ENCODE results near the gene DAGLB. TPM values are rescaled to one million over a fixed set of nuclear protein-coding genes. Genes with fewer than 3 reads are reported as not detected.

Gene DAGLB, protein sequence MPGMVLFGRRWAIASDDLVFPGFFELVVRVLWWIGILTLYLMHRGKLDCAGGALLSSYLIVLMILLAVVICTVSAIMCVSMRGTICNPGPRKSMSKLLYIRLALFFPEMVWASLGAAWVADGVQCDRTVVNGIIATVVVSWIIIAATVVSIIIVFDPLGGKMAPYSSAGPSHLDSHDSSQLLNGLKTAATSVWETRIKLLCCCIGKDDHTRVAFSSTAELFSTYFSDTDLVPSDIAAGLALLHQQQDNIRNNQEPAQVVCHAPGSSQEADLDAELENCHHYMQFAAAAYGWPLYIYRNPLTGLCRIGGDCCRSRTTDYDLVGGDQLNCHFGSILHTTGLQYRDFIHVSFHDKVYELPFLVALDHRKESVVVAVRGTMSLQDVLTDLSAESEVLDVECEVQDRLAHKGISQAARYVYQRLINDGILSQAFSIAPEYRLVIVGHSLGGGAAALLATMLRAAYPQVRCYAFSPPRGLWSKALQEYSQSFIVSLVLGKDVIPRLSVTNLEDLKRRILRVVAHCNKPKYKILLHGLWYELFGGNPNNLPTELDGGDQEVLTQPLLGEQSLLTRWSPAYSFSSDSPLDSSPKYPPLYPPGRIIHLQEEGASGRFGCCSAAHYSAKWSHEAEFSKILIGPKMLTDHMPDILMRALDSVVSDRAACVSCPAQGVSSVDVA
- 10 to 100 TPM; 15.6 to 26.5 TPM for total RNA-seq

DNA sequence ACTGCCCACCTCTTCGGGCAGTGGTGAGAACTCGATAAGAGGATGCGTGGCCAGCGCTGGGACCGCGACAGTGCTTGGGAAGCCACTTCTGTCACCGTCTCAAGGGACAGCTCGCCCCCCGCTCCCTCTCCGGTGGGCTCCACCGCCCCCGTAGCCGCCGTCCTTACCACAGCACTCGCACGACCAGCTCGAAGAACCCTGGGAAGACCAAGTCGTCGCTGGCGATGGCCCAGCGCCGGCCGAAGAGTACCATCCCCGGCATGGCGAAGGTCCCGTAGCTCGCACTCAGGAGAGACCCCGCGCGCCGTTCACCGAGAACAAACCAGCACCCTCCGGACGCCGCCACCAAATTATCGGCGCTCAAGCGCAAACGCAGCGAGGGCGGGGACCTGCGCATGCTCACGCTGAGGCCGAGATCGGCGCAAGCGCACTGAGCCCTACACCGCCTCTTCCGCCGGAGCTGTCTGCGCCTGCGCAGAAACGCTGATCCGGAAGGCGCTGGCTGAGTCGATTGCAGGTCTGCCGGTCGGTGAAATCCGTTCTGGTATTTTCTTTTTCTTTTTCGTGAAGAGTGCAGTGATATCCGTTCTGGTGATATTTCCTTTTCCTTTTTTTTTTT, at the start of gene DAGLB:
DAGLB (minus strand) TSS at position 374 of the 619 bp plus-strand sequence; CDS start at position 262, 112 bp downstream.
- H3K9me3 ChIP-seq: no peaks in the 10 kb centered on the region
- H3K4me1 ChIP-seq: no peaks in the 10 kb centered on the region
- peak within 1 kb of the TSS; percentile 92 for H3K4me3 ChIP-seq
- H3K27me3 ChIP-seq: no peaks in the 10 kb centered on the region
- DNase-seq: peak; percentile 94
- no peaks in the 10 kb centered on the region for H3K36me3 ChIP-seq
- H3K9ac ChIP-seq (ENCODE audit: low read depth in 2 of 2, low read length in 2 of 2): peak within 1 kb of the TSS; percentile 90 to 95
- TF ChIP-seq, protein P1, sequence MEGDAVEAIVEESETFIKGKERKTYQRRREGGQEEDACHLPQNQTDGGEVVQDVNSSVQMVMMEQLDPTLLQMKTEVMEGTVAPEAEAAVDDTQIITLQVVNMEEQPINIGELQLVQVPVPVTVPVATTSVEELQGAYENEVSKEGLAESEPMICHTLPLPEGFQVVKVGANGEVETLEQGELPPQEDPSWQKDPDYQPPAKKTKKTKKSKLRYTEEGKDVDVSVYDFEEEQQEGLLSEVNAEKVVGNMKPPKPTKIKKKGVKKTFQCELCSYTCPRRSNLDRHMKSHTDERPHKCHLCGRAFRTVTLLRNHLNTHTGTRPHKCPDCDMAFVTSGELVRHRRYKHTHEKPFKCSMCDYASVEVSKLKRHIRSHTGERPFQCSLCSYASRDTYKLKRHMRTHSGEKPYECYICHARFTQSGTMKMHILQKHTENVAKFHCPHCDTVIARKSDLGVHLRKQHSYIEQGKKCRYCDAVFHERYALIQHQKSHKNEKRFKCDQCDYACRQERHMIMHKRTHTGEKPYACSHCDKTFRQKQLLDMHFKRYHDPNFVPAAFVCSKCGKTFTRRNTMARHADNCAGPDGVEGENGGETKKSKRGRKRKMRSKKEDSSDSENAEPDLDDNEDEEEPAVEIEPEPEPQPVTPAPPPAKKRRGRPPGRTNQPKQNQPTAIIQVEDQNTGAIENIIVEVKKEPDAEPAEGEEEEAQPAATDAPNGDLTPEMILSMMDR (IDR thresholded peaks at IDR 0.05): no peak
- H3K27ac ChIP-seq: peak within 1 kb of the TSS; percentile 74
- intact Hi-C loops (cut with DNase I): no loop called here

- no peak overlapping the region for H3K9ac ChIP-seq (ENCODE audit: low read depth in 2 of 2, low read length in 2 of 2)
- H3K27ac ChIP-seq: no peak overlapping the region
- no peaks in the 10 kb centered on the region for H3K36me3 ChIP-seq
- intact Hi-C loops (cut with DNase I): no loop called here
- no peaks in the 10 kb centered on the region for H3K4me1 ChIP-seq
- H3K9me3 ChIP-seq: no peaks in the 10 kb centered on the region
- DNase-seq: no peak
- H3K4me3 ChIP-seq: no peak overlapping the region
- TF ChIP-seq, protein P1 (IDR thresholded peaks at IDR 0.05): no peak
- no peaks in the 10 kb centered on the region for H3K27me3 ChIP-seq
Measured at GRCh38 chr7:6497637-6497905, 49.8 kb upstream of the DAGLB start.

- Histone ChIP-seq H3K9me3 (no peaks in the 10 kb centered on the region), H3K36me3 (no peaks in the 10 kb centered on the region), H3K27ac (no peak overlapping the region), H3K9ac (ENCODE audit: low read depth in 2 of 2, low read length in 2 of 2) (no peak overlapping the region), H3K27me3 (no peaks in the 10 kb centered on the region), H3K4me1 (no peaks in the 10 kb centered on the region), H3K4me3 (no peak overlapping the region)
- TF ChIP-seq, protein P1 (IDR thresholded peaks at IDR 0.05): no peak
- DNase-seq: no peak
- intact Hi-C loops (cut with DNase I): no loop called here
Measured at GRCh38 chr7:6496842-6497636, 49.3 kb upstream of the DAGLB start.

- Histone ChIP-seq H3K9me3 (no peaks in the 10 kb centered on the region), H3K9ac (ENCODE audit: low read depth in 2 of 2, low read length in 2 of 2) (no peak overlapping the region), H3K4me1 (no peaks in the 10 kb centered on the region), H3K4me3 (no peak overlapping the region), H3K36me3 (no peaks in the 10 kb centered on the region), H3K27me3 (no peaks in the 10 kb centered on the region), H3K27ac (no peak overlapping the region)
- intact Hi-C loops (cut with DNase I): no loop called here
- DNase-seq: no peak
- TF ChIP-seq, protein P1 (IDR thresholded peaks at IDR 0.05): no peak
Measured at GRCh38 chr7:6495597-6496262, 48.0 kb upstream of the DAGLB start.

GRCh38 chr7:6494365-6494764, 46.6 kb upstream of the DAGLB start:
- Histone ChIP-seq H3K9me3 (no peaks in the 10 kb centered on the region), H3K27ac (no peak overlapping the region), H3K36me3 (no peaks in the 10 kb centered on the region), H3K9ac (ENCODE audit: low read depth in 2 of 2, low read length in 2 of 2) (no peak overlapping the region), H3K27me3 (no peaks in the 10 kb centered on the region), H3K4me3 (no peak overlapping the region), H3K4me1 (no peaks in the 10 kb centered on the region)
- no peak for DNase-seq
- intact Hi-C loops (cut with DNase I): no loop called here
- TF ChIP-seq, protein P1 (IDR thresholded peaks at IDR 0.05): no peak
